CD4-positive, alpha-beta T cell treated with Interleukin-6 for 4 hours (primary cell): ENCODE data around the gene HSFX4.
A peak's percentile ranks its signal among the peaks of the same experiment; 100 is the strongest.
"Not testable (repeated sequence)": the region's sequence is repeated elsewhere in the genome, so short reads cannot be mapped to it uniquely, and the experiment has no call there.

Experiments
- DNase-seq: peaks from one replicate; pipeline ENCODE4 v3.0.0-alpha.2; 2020; ENCODE audit warnings: mixed read lengths

The HSFX4 gene

GRCh38 chrX:149938427-149938880, 9.1 kb downstream of the HSFX4 start, which contains the start of gene EOLA2:
Gene EOLA2, minus strand, starts transcription at chrX:149938491. Its CDS starts 4,617 bp downstream, at chrX:149933874.
- DNase-seq = peak; percentile 93

- peak; percentile 93 for DNase-seq
Observed at GRCh38 chrX:149938881-149939654, 9.7 kb downstream of the HSFX4 start.

- DNase-seq = no peak
Observed at GRCh38 chrX:149939655-149939904, 10.2 kb downstream of the HSFX4 start.

- peak; percentile 96 for DNase-seq
Observed at GRCh38 chrX:149939905-149940673, 10.7 kb downstream of the HSFX4 start.

GRCh38 chrX:149940674-149941024, 11.3 kb downstream of the HSFX4 start:
- not testable (repeated sequence) for DNase-seq

- DNase-seq = not testable (repeated sequence)
Observed at GRCh38 chrX:149945087-149945670, 15.8 kb downstream of the HSFX4 start.

- not testable (repeated sequence) for DNase-seq
Observed at GRCh38 chrX:149945820-149946219, 16.4 kb downstream of the HSFX4 start.

- DNase-seq = not testable (repeated sequence)
Observed at GRCh38 chrX:149946932-149947331, 17.6 kb downstream of the HSFX4 start.

- DNase-seq = no peak
Observed at GRCh38 chrX:149948016-149948415, 18.6 kb downstream of the HSFX4 start.

GRCh38 chrX:149949743-149950436, 20.5 kb downstream of the HSFX4 start:
- no peak for DNase-seq

GRCh38 chrX:149950681-149951080, 21.3 kb downstream of the HSFX4 start:
- DNase-seq = peak; percentile 12

GRCh38 chrX:149961572-149961971, 32.2 kb downstream of the HSFX4 start:
- no peak for DNase-seq

GRCh38 chrX:149962010-149962409, 32.6 kb downstream of the HSFX4 start:
- DNase-seq = no peak

GRCh38 chrX:149962859-149963757, 33.7 kb downstream of the HSFX4 start:
- DNase-seq = peak; percentile 17

GRCh38 chrX:149979126-149979644, 49.8 kb downstream of the HSFX4 start:
- DNase-seq = no peak
